IPS-15b (cell line): ENCODE results near the gene MYH9.
A peak's percentile ranks its signal among the peaks of the same experiment; 100 is the strongest.
"Not testable (repeated sequence)": the region's sequence is repeated elsewhere in the genome, so short reads cannot be mapped to it uniquely, and the experiment has no call there.

ENCODE experiments used
- H3K27me3 ChIP-seq: one replicate; pipeline ENCODE4 v1.6.1; 2013; ENCODE audit warnings: low read length; ENCODE audit not compliant: control insufficient read depth, insufficient read depth
- H3K36me3 ChIP-seq: one replicate; pipeline ENCODE4 v1.6.1; 2013; ENCODE audit warnings: low read length; ENCODE audit not compliant: control insufficient read depth, insufficient read depth
- H3K4me1 ChIP-seq: one replicate; pipeline ENCODE4 v1.6.1; 2013; ENCODE audit warnings: mild to moderate bottlenecking, low read length; ENCODE audit not compliant: control insufficient read depth, insufficient read depth
- H3K4me3 ChIP-seq: one replicate; pipeline ENCODE4 v1.5.1; 2013; ENCODE audit warnings: low read depth, low read length
- H3K9ac ChIP-seq: one replicate; pipeline ENCODE4 v1.6.1; 2013; ENCODE audit warnings: low read depth, mild to moderate bottlenecking, low read length
- H3K9me3 ChIP-seq: one replicate; pipeline ENCODE4 v1.6.1; 2013; ENCODE audit warnings: mild to moderate bottlenecking, low read length; ENCODE audit not compliant: control insufficient read depth, insufficient read depth

Gene MYH9

GRCh38 chr22:36387959-36388726, at the start of gene MYH9:
Gene MYH9, minus strand, starts transcription at chr22:36387967. Its CDS starts 38,731 bp downstream, at chr22:36349236.
- Histone ChIP-seq H3K4me1 (peaks cover 18% of the 10 kb centered on the region), H3K4me3 (peak within 1 kb of the TSS; percentile 79), H3K36me3 (peaks cover 3% of the 10 kb centered on the region), H3K9me3 (no peaks in the 10 kb centered on the region), H3K27me3 (no peaks in the 10 kb centered on the region), H3K9ac (peak within 1 kb of the TSS; percentile 76)

GRCh38 chr22:36435516-36436415, 48.0 kb upstream of the MYH9 start:
- no peak overlapping the region for H3K9ac ChIP-seq
- H3K4me1 ChIP-seq: peaks cover 6% of the 10 kb centered on the region
- no peaks in the 10 kb centered on the region for H3K27me3 ChIP-seq
- no peak overlapping the region for H3K4me3 ChIP-seq
- H3K36me3 ChIP-seq: no peaks in the 10 kb centered on the region
- no peaks in the 10 kb centered on the region for H3K9me3 ChIP-seq

DNA sequence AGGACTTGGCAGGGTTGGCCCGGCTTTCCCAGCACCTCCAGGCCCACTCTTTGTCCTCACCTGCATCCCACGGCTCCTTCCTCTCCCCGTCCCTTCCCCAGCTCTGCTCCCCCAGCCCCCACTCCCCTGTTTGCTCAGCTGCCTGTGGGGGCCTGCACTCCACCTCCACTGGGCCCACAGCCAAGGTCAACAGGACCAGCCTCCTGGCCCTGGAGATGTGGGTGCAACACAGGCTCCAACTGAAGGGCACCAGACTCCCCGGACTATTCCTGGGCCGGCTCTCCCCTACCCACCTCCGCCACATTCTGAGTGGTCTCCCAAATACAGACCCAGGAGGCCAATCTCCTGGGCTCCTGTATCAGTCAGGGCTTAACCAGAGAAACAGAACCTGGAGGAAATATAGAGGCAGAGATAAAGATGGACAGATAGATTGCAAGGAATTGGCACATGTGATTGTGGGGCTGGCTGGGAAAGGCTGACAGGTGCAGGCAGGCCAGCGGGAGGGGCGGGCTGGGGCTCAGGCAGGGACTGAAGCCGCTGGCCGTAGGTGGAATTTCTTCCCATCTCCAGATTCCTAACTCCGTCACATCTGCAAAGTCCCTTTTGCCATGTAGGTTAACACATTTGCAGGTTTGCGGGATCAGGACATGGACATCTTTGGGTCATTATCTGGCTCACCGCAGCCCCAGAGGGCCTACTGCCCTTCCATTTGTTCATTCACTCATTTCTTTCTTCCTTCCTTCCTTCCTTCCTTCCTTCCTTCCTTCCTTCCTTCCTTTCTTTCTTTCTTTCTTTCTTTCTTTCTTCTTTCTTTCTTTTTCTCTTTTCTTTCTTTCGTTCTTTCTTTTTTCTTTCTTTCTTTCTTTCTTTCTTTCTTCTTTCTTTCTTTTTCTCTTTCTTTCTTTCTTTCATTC, 45.8 kb upstream of the MYH9 start:
- Histone ChIP-seq H3K9ac (no peak overlapping the region), H3K4me3 (no peak overlapping the region), H3K36me3 (no peaks in the 10 kb centered on the region), H3K27me3 (no peaks in the 10 kb centered on the region), H3K4me1 (peaks cover 6% of the 10 kb centered on the region), H3K9me3 (no peaks in the 10 kb centered on the region)

GRCh38 chr22:36432592-36433317, 45.0 kb upstream of the MYH9 start:
- no peaks in the 10 kb centered on the region for H3K9me3 ChIP-seq
- H3K27me3 ChIP-seq: no peaks in the 10 kb centered on the region
- H3K4me3 ChIP-seq: no peak overlapping the region
- H3K9ac ChIP-seq: peak overlapping the region; percentile 37
- H3K4me1 ChIP-seq: peaks cover 6% of the 10 kb centered on the region
- no peaks in the 10 kb centered on the region for H3K36me3 ChIP-seq

GRCh38 chr22:36431977-36432376, 44.2 kb upstream of the MYH9 start:
- Histone ChIP-seq H3K36me3 (no peaks in the 10 kb centered on the region), H3K4me1 (peaks cover 6% of the 10 kb centered on the region), H3K9me3 (no peaks in the 10 kb centered on the region), H3K4me3 (no peak overlapping the region), H3K27me3 (no peaks in the 10 kb centered on the region), H3K9ac (no peak overlapping the region)

DNA sequence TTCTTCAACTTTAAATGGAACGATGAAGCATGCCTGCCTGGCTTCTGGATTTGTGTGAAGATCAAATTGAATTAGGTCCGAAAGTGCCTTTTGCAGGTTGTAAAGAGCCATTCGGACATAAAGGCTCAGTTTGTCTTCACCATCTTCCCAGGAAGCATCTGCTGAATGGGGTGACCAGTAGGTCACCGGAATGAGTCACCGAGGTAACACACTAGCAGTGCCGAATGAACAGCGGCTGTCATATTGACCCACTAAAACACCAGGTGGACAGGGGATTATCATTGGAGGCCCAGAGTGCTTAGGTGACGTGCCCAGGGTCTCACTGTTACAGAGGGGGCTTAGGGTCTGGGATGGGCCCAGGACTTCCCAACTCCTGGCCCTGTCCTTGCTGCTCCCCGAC, 43.1 kb upstream of the MYH9 start:
- Histone ChIP-seq H3K4me1 (peaks cover 7% of the 10 kb centered on the region), H3K36me3 (no peaks in the 10 kb centered on the region), H3K27me3 (no peaks in the 10 kb centered on the region), H3K9ac (peak overlapping the region; percentile 24), H3K9me3 (no peaks in the 10 kb centered on the region), H3K4me3 (no peak overlapping the region)

- H3K9me3 ChIP-seq, H3K4me3 ChIP-seq, H3K36me3 ChIP-seq, H3K27me3 ChIP-seq, H3K9ac ChIP-seq, H3K4me1 ChIP-seq: not testable (repeated sequence)
These were observed 40.2 kb upstream of the MYH9 start for GRCh38 chr22:36427952-36428351.

DNA sequence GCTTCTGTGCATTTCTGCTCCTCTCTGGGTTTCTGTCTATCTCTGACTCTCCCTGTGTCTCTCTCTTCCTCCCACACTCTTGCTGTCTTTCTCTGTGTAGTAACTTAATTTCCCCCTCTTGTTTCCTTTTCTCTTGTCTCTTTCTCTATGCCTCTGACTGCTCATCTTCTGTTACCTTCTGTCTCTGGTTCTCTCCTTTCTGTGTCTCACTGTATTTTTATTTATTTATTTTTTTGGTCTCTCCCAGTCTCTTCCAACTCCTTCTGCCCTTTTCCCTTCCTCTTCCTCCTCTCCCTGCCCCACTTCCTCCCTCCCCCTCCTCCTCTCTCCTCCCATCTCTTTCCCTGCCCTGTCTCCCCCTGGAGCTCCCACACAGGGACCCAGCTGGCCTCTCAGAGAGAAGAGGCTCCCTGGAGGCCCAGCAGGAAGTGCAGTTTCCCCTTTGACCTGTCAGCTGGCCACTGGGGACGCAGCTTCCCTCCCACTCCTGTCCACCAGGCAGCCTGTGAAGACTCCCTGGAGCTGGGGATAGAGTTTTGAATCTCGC, 38.3 kb upstream of the MYH9 start:
- H3K4me3 ChIP-seq: no peak overlapping the region
- no peaks in the 10 kb centered on the region for H3K36me3 ChIP-seq
- no peaks in the 10 kb centered on the region for H3K9me3 ChIP-seq
- no peaks in the 10 kb centered on the region for H3K27me3 ChIP-seq
- no peak overlapping the region for H3K9ac ChIP-seq
- peaks cover 2% of the 10 kb centered on the region for H3K4me1 ChIP-seq

- H3K4me3 ChIP-seq: no peak overlapping the region
- H3K36me3 ChIP-seq: no peaks in the 10 kb centered on the region
- no peaks in the 10 kb centered on the region for H3K9me3 ChIP-seq
- H3K4me1 ChIP-seq: peaks cover 2% of the 10 kb centered on the region
- H3K27me3 ChIP-seq: no peaks in the 10 kb centered on the region
- H3K9ac ChIP-seq: no peak overlapping the region
These were observed 37.3 kb upstream of the MYH9 start for GRCh38 chr22:36424901-36425579.

- not testable (repeated sequence) for H3K27me3 ChIP-seq, H3K4me1 ChIP-seq, H3K9ac ChIP-seq, H3K9me3 ChIP-seq, H3K36me3 ChIP-seq, H3K4me3 ChIP-seq
These were observed 36.7 kb upstream of the MYH9 start for GRCh38 chr22:36424466-36424865.
